Thyroid gland (tissue), 4 donors: ENCODE measurements around the gene AHNAK2.

ENCODE experiments used
- CTCF ChIP-seq, 6 experiments: fragments of 200-600 bp in 3 of 6; fragments of 450-650 bp in 3 of 6; sonication (generic) in 3 of 6; IDR thresholded peaks; one replicate each; pipeline ENCODE4 v1.5.1; 2016 to 2019; ENCODE audit warnings: antibody characterized with exemption in 6 of 6, mild to moderate bottlenecking in 2 of 6, inconsistent platforms in 1 of 6, moderate library complexity in 1 of 6
- POLR2A ChIP-seq, 2 donors: fragments of 450-650 bp; IDR thresholded peaks; one replicate each; pipeline ENCODE4 v1.6.1; 2017; ENCODE audit warnings: antibody characterized with exemption in 2 of 2, mild to moderate bottlenecking in 2 of 2, moderate library complexity in 1 of 2

GRCh38 chr14:104942586-104942985 lies 35.6 kb downstream of the AHNAK2 start:
- TF ChIP-seq CTCF (IDR thresholded peaks at IDR 0.05) (no peak), POLR2A (IDR thresholded peaks at IDR 0.05) (no peak)
